22Rv1 (cell line): ENCODE measurements around the gene ATPAF1.

Source experiments
- H3K27ac ChIP-seq: fragments of 450-650 bp; 2 replicates; pipeline ENCODE4 v1.5.1; 2017
- ZFX ChIP-seq: fragments of 450-650 bp; IDR thresholded peaks from 2 replicates; pipeline ENCODE4 v1.6.1; 2017; ENCODE audit warnings: antibody characterized with exemption, borderline replicate concordance
- TF ChIP-seq, protein P1 (sequence below): fragments of 450-650 bp; IDR thresholded peaks from 2 replicates; pipeline ENCODE4 v1.5.1; 2017; ENCODE audit warnings: mild to moderate bottlenecking

ATPAF1 gene

DNA sequence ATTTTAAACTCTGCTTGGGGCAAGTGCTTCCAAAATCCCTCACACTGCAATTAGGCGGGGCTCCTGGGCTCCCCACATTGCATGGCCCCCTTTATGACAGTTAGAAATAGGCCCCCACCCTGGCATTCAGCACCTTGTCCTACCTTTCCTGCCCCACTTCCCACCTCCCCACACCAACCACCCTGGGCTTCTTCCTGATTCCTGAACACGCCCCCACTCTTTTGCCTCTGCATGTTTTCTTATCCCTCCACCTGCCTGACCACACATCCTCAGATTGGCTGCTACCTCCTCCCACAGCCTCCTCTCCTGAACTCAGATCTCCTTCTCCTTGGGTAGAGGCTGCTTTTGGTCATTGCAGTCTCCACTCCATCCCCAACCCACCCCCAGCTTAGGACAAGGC lies 53.1 kb downstream of the ATPAF1 start:
- no peak overlapping the region for H3K27ac ChIP-seq
- no peak for TF ChIP-seq ZFX
- TF ChIP-seq, protein P1, sequence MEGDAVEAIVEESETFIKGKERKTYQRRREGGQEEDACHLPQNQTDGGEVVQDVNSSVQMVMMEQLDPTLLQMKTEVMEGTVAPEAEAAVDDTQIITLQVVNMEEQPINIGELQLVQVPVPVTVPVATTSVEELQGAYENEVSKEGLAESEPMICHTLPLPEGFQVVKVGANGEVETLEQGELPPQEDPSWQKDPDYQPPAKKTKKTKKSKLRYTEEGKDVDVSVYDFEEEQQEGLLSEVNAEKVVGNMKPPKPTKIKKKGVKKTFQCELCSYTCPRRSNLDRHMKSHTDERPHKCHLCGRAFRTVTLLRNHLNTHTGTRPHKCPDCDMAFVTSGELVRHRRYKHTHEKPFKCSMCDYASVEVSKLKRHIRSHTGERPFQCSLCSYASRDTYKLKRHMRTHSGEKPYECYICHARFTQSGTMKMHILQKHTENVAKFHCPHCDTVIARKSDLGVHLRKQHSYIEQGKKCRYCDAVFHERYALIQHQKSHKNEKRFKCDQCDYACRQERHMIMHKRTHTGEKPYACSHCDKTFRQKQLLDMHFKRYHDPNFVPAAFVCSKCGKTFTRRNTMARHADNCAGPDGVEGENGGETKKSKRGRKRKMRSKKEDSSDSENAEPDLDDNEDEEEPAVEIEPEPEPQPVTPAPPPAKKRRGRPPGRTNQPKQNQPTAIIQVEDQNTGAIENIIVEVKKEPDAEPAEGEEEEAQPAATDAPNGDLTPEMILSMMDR: no peak

GRCh38 chr1:46614604-46614984 lies 53.6 kb downstream of the ATPAF1 start:
- TF ChIP-seq, protein P1: no peak
- no peak for TF ChIP-seq ZFX
- H3K27ac ChIP-seq: no peak overlapping the region

- no peak overlapping the region for H3K27ac ChIP-seq
- TF ChIP-seq ZFX: no peak
- TF ChIP-seq, protein P1: no peak
These were observed 54.2 kb downstream of the ATPAF1 start for GRCh38 chr1:46613661-46614603.

GRCh38 chr1:46612937-46613660 lies 55.1 kb downstream of the ATPAF1 start:
- TF ChIP-seq, protein P1: no peak
- TF ChIP-seq ZFX: no peak
- no peak overlapping the region for H3K27ac ChIP-seq

GRCh38 chr1:46611691-46612221 lies 56.4 kb downstream of the ATPAF1 start:
- TF ChIP-seq, protein P1: no peak
- TF ChIP-seq ZFX: no peak
- no peak overlapping the region for H3K27ac ChIP-seq

DNA sequence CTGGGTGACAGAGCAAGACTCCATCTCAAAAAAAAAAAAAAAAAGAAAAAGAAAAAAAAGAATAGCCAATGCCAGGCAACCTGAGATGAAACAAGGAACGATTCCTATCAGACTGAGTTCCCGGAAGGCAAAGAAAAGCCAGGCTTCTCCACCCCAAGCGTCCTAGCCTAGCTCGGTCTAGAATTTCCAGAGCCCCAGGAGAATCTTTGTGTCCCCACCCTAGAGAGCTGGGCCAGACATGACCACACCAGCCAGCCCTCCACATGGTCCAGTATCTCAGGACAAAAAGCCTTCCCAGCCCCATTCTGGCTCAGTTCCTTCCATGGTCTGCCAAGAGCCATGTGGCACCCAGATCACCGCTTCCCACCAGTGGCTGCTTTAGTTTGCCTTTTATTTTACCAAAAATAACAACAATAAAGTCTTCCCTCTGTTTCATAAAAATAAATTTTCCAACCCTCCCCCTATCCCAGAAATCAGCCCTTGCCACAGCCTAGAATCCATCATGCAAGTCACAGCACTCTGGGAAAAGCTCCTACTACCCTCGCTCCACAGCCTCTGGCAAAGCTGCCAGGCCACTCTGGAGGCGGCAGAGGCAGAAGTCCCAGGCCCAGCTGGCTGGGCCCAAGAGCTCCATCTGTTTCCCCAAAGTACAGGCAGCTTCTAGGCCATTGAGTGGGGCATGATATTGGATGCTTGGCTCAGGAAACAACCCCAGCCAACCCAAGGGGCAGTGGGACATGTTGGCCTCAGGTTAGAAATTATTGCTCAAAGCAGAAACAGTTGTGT lies 60.6 kb downstream of the ATPAF1 start:
- no peak for TF ChIP-seq ZFX
- TF ChIP-seq, protein P1: no peak
- H3K27ac ChIP-seq: no peak overlapping the region
